Coronary artery (tissue), 2 donors: ENCODE data around the gene CD93.

Source experiments
- DNase-seq: peaks from one replicate; pipeline ENCODE4 v3.0.0-alpha.2; 2017; ENCODE audit warnings: low spot score
- H3K27ac ChIP-seq, 2 donors: fragments of 200-600 bp; sonication (generic); one replicate each; pipeline ENCODE4 v1.5.1; 2016 to 2019
- H3K4me3 ChIP-seq: fragments of 200-600 bp; sonication (generic); 2 replicates; pipeline ENCODE4 v1.5.1; 2016; ENCODE audit warnings: mild to moderate bottlenecking, moderate library complexity
- CTCF ChIP-seq: fragments of 200-600 bp; sonication (generic); IDR thresholded peaks from one replicate; pipeline ENCODE4 v1.5.1; 2019; ENCODE audit warnings: antibody characterized with exemption

Gene CD93

GRCh38 chr20:23129891-23130621 lies 43.9 kb upstream of the CD93 start:
- no peak for DNase-seq
- H3K27ac ChIP-seq, result peak overlapping the region in 1 of 2 donors; percentile 73
- no peak for TF ChIP-seq CTCF
- no peak overlapping the region for H3K4me3 ChIP-seq

- peak overlapping the region in 1 of 2 donors; percentile 73 for H3K27ac ChIP-seq
- DNase-seq, result no peak
- TF ChIP-seq CTCF, result no peak
Measured at GRCh38 chr20:23129266-23129665, 43.1 kb upstream of the CD93 start.

GRCh38 chr20:23128461-23129125 lies 42.5 kb upstream of the CD93 start:
- Histone ChIP-seq H3K4me3 (no peak overlapping the region), H3K27ac (peak overlapping the region in 1 of 2 donors; percentile 62)
- TF ChIP-seq CTCF, result no peak
- DNase-seq, result no peak

More at GRCh38 chr20:23129266-23129665, 43.1 kb upstream of the CD93 start:
- H3K4me3 ChIP-seq, result no peak overlapping the region

GRCh38 chr20:23127506-23128279 lies 41.6 kb upstream of the CD93 start:
- Histone ChIP-seq H3K4me3 (no peak overlapping the region), H3K27ac (no peak overlapping the region)
- no peak for DNase-seq
- no peak for TF ChIP-seq CTCF

GRCh38 chr20:23126281-23127061 lies 40.3 kb upstream of the CD93 start:
- no peak for DNase-seq
- no peak for TF ChIP-seq CTCF
- H3K4me3 ChIP-seq, result no peak overlapping the region
- peak overlapping the region in 1 of 2 donors; percentile 73 for H3K27ac ChIP-seq

GRCh38 chr20:23125625-23126191 lies 39.6 kb upstream of the CD93 start:
- DNase-seq, result no peak
- Histone ChIP-seq H3K4me3 (no peak overlapping the region), H3K27ac (peak overlapping the region in 1 of 2 donors; percentile 73)
- TF ChIP-seq CTCF, result no peak
